Activated CD8-positive, alpha-beta memory T cell treated with anti-CD3 and anti-CD28 coated beads for 36 hours (primary cell): ENCODE data around the gene STRN. TPM values are rescaled to one million over a fixed set of nuclear protein-coding genes. Genes with fewer than 3 reads are reported as not detected.

Source experiments
- CTCF ChIA-PET: fragments of 350-600 bp; sonication (Branson Sonifier 250); formaldehyde crosslinking; loops from one replicate; lab custom pipeline; 2021; ENCODE audit warnings: antibody characterized with exemption; lab: Charles Lee
- POLR2A ChIA-PET: fragments of 350-600 bp; sonication (Branson Sonifier 250); formaldehyde crosslinking; loops from one replicate; lab custom pipeline; 2021; ENCODE audit warnings: antibody characterized with exemption; lab: Charles Lee
- total RNA-seq, 2 experiments: library from RNA; stranded (reverse); gene quantifications; one replicate each; pipeline ENCODE4 v1.2.3, GENCODE V29; 2021

STRN gene
- total RNA-seq, 2 experiments from 2014 or later: 25.6 to 27.9 TPM

DNA sequence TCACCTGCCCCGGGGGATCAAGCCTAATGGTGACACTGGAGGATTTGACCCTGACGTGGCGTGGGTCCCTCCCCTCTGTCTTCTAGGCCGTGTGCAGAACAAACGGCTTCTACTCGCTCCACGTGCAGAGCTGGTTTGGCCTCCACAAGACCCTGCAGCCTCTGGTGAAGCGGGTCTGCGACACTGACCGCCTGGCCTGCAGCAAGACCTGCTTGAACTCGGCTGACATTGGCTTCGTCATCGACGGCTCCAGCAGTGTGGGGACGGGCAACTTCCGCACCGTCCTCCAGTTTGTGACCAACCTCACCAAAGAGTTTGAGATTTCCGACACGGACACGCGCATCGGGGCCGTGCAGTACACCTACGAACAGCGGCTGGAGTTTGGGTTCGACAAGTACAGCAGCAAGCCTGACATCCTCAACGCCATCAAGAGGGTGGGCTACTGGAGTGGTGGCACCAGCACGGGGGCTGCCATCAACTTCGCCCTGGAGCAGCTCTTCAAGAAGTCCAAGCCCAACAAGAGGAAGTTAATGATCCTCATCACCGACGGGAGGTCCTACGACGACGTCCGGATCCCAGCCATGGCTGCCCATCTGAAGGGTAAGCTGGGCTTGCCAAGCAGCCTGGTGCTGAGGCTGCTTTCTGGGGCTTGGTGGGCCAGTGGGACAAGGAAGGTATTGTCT is 157.8 kb downstream of the STRN start:
- ChIA-PET POLR2A (no interaction called here), CTCF (no interaction called here)

DNA sequence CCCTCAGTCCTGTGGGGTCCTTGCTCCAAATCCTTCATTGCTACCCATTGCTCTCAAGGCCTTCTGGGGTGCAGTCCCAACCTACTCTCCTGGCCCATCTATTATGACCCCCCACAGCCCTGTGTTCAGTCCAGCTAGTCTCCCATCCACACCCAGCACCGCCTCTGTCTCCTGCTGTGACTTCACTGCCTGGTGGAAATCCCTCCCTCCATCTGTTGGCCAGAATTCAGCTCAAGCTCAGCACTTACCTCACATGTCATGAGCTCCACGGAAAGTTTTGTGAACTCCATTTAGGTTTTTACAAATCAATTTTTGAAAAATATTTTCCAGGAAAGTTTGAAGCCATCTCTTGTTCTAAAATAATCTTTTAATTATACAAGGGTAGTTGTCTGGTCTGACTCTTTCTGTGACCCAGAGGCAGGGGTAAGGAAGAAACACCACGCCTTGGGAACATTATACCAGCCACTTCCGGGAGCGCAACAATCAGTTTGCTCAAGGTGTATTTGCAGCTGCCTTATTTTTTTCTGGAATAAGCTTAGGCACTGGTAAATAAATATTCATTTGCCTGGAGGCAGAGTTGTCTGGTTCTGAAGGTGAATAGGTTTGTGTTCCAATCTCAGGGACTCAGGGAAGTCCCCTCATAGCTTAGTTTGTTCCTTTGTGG is 159.0 kb downstream of the STRN start:
- POLR2A ChIA-PET: no interaction called here

DNA sequence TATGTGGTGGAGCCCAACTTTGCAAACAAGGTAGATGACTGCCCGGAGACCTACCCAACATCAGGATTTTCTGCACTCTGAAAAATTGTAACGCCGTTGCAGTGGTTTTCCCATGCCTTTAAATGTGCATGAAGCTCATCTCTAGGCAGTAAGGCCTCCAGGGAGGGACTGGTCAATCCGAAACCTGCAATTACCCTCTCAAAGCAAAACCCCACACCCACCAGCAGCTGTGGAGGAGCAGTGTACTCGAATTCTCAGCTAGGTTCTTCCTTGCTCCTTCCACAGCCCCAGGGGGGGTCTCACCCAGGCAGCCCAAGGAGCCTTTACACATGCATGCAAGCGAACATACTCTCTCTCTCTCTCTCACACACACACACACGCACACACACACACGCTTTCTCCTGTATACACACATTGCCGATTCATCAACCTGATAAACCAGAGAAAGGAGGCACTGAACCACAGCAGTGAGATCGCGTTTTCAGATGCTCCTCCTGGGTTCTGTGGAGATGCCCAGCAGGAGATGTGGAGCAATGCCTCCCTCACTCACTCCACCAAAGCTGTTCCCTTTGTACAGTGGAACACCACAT is 160.6 kb downstream of the STRN start:
- CTCF ChIA-PET: interaction anchor here (0.6 kb wide), 1 partner anchor 244 kb away, joined by 3 read pairs; no protein-coding TSS in a partner anchor
- POLR2A ChIA-PET: no interaction called here

More for the DNA sequence above, 159.0 kb downstream of the STRN start:
- CTCF ChIA-PET: no interaction called here

DNA sequence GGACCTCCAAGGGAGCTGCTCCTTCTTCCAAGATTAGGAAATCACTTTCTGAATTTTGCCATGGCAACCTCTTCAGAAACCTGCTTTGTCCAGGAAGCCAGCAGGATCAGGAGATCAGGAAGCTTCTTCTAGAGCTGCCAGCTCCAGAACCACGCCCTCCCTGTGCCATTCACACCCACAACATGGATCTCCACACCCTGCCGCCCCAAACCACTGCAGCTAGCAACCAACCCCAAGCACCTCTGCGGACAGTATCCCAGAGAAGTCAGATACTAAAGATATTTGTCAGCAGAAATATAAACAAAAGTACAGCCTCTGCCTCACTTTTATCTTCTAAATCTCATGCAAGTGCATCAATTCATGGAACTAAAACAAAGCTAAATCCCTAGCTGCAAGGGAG is 163.4 kb downstream of the STRN start:
- ChIA-PET CTCF (no interaction called here), POLR2A (no interaction called here)

DNA sequence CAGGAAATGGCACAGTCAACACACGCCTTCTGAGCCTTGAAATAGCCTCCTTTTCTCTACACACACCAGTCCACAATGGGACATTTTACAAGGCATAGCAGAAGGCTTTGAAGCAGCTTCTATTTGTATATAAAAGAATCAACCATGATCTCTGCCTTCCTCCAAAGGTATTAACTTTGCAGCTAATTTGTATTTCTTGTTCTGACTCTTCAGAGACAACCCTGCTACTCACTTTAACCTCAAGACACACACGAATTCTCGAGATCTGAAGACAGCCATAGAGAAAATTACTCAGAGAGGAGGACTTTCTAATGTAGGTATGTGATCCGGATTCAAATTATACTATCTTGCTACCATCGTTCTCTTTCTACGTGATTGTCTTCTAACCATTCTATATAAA is 165.2 kb downstream of the STRN start:
- CTCF ChIA-PET: interaction anchor here (0.8 kb wide), 1 partner anchor 8 kb away, joined by 3 read pairs; no protein-coding TSS in a partner anchor

DNA sequence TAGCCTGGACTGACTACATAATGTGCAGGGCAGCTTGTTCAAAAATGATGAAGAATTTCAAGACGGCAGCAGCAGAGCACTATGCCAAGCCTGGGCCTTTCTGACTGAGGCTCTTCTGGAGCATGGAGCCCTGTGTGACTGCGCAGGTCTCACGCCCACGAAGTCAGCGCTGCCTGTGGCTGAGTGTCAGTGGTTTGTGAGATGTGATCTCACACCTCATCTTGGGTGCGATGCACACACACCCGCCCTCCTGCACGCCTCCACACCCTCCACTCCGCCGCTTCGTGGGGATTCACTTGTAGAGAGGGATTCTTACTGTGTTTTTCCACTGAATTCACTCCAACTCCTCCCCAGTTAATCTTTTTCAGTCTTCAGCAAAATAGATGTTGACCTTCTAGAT is 166.0 kb downstream of the STRN start:
- POLR2A ChIA-PET: no interaction called here

More for the DNA sequence above, 165.2 kb downstream of the STRN start:
- POLR2A ChIA-PET: no interaction called here

DNA sequence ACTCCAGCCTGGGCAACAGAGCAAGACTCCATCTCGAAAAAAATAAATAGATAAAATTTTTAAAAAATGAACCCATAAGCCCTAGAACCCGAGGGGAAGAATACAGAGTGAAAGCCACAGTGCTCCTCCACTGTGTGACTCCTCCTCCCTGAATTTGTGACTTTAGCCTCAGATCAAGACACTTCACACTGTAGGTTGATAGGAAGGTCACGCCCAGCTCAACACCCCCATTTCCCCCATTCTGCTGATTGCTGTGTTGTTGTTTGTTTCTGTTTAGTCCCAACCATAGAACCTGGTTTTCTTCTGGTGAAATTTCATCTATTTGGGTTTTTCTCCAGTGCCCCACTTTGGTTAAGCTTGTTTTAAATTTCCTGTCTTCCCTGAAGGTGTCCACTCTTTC is 167.6 kb downstream of the STRN start:
- POLR2A ChIA-PET: no interaction called here
- CTCF ChIA-PET: no interaction called here

More for the DNA sequence above, 166.0 kb downstream of the STRN start:
- CTCF ChIA-PET: no interaction called here

DNA sequence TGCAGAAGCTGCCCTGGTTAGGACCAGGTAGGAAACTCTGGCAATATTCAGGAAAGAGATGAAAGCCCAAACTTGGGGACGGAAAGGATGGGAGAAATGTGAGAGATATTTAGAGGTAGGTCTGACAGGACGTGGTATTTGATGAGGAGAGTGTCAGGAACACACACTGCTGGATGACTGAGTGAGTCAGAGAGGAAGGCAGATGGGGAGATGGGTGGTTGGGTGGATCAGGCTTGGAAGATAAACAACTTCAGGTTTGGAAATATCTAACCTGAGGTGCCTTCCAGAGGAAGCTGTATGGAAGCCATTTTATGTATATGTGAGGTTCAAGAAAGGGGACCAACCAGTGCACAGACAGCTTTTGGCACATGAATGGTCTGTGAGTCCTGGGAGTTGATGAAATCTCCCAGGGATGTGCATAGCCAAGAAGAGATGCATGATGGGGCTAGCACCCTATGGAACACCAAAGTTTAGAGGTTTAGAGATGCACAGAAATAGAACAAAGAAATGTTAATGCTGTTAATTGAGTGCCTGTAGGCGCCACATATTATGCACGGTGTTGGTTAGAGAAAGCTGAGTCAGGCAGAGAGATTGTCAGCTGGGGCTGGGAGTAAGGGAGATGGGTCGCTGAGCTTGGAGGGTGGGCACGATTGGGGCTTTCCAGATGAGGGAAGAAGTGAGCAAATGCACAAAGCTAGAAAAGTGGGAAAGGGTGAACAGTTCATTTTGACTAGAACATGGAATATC is 168.8 kb downstream of the STRN start:
- ChIA-PET CTCF (no interaction called here), POLR2A (no interaction called here)

Other genes starting within 250 kb of the STRN start
- gene HEATR5B, start 117.8 kb upstream of the STRN start, total RNA-seq: 10 to 100 TPM; 17.5 to 18.2 TPM
- 10 to 100 TPM; 16.3 to 17.4 TPM for gene GPATCH11, start 118.0 kb upstream of the STRN start, total RNA-seq
- 10 to 100 TPM; 37.4 to 38.4 TPM for gene EIF2AK2, start 190.4 kb upstream of the STRN start, total RNA-seq
- not detected for gene SULT6B1, start 222.1 kb upstream of the STRN start, total RNA-seq
- gene CEBPZOS, start 230.0 kb upstream of the STRN start, total RNA-seq: 10 to 100 TPM; 38.0 to 42.7 TPM